ENCODE data around the gene NTM. TPM values are rescaled to one million over a fixed set of nuclear protein-coding genes. Genes with fewer than 3 reads are reported as not detected.

Gene NTM
- total and polyA plus RNA-seq, 2 of the 8 experiments (the other 6 are each of a cell fraction or from before 2014, with no cell fraction given) = 13.4 to 20.0 TPM

DNA sequence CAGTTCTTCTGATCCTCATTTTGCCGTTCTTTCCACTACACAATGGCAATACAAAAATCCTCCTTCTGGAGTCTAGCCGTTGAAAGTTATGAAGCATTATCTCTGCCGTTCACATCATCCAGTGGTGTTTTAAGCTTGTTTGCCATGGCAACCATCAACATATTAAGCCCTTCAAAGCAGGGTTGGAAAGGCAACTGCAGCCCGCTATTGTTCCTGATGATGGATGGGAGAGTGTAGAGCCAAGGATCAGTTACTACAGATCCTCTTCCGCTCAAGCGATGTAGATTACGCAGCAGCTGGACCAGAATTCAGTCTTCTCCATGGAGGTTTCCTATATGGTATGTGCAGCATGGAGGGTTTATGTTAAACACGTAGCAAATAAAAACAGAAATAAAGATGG is 352.7 kb downstream of the NTM start:
- CTCF ChIA-PET (ENCODE audit: partially characterized antibody) = interaction anchor here (1.0 to 1.2 kb wide), 2 partner anchors 9 to 25 kb away, joined by 3 to 4 read pairs; no protein-coding TSS in a partner anchor
- no peak overlapping the region for H2BK15ac ChIP-seq (ENCODE audit: low read length)
- H3K4me2 ChIP-seq (ENCODE audit: insufficient read depth in 1 of 2, low read depth in 2 of 2, low read length in 2 of 2) = no peak overlapping the region

More for the DNA sequence above, 352.7 kb downstream of the NTM start:
- no peak overlapping the region for H3K18ac ChIP-seq (ENCODE audit: extremely low read depth, low read length)
- POLR2A ChIA-PET (ENCODE audit: partially characterized antibody) = no interaction called here
- H3K79me2 ChIP-seq (ENCODE audit: control insufficient read depth in 1 of 2, insufficient read depth in 2 of 2, low read length in 2 of 2) = no peaks in the 10 kb centered on the region
- H4K91ac ChIP-seq (replicated peaks; ENCODE audit: insufficient read length, low read length) = no peak overlapping the region
- no peak overlapping the region for H3K14ac ChIP-seq (ENCODE audit: insufficient read length)
- TF ChIP-seq FOSL1 (IDR thresholded peaks at IDR 0.05; ENCODE audit: insufficient read depth, low read depth, low read length) (no peak), PHF8 (conservative IDR thresholded peaks at IDR 0.05; ENCODE audit: low read depth, low read length) (no peak), SIX5 (IDR thresholded peaks at IDR 0.05; ENCODE audit: low read depth, low read length) (no peak), POU5F1 (IDR thresholded peaks at IDR 0.05; ENCODE audit: low read depth, low read length) (no peak), JUN (IDR thresholded peaks at IDR 0.05; ENCODE audit: low read depth, low read length) (no peak)
- H4K20me1 ChIP-seq (replicated peaks in 1 of 2; ENCODE audit: control insufficient read depth in 1 of 2, insufficient read depth in 2 of 2, low read length in 2 of 2) = no peaks in the 10 kb centered on the region
- H3K27me3 ChIP-seq (replicated peaks in 1 of 4; ENCODE audit: control insufficient read depth in 3 of 4, extremely low read depth in 1 of 4, insufficient read depth in 3 of 4, low read length in 3 of 4) = no peaks in the 10 kb centered on the region
- no peaks in the 10 kb centered on the region for H3K9me3 ChIP-seq (ENCODE audit: insufficient read depth in 2 of 2, low read depth in 1 of 2, low read length in 1 of 2)
- no peaks in the 10 kb centered on the region for H3K36me3 ChIP-seq (ENCODE audit: control insufficient read depth in 2 of 4, insufficient read depth in 4 of 4, low read length in 3 of 4)
- DNase-seq (ENCODE audit: low read depth in 1 of 2, low spot score in 2 of 2) (no peak), FAIRE-seq (no peak)
- H3K9ac ChIP-seq (replicated peaks in 1 of 4; ENCODE audit: extremely low read depth in 1 of 4, low read depth in 3 of 4, low read length in 3 of 4) = no peak overlapping the region
- H3K4me3 ChIP-seq (ENCODE audit: extremely low read depth in 1 of 4, insufficient read depth in 2 of 4, low read depth in 3 of 4, low read length in 4 of 4) = no peak overlapping the region
- 0 out of 2 replicates have a peak, but pooled peaks cover under 1% of the 10 kb centered on the region for H3K79me1 ChIP-seq (ENCODE audit: low read depth, low read length)
- H3K23me2 ChIP-seq (ENCODE audit: low read depth, low read length) = 0 out of 2 replicates have a peak, but pooled peaks cover 2% of the 10 kb centered on the region
- H2AK5ac ChIP-seq (ENCODE audit: low read depth, low read length) = no peak overlapping the region
- no peaks in the 10 kb centered on the region for H3K4me1 ChIP-seq (replicated peaks in 1 of 4; ENCODE audit: control insufficient read depth in 3 of 4, insufficient read depth in 4 of 4, low read length in 3 of 4)
- H3K4ac ChIP-seq (replicated peaks; ENCODE audit: insufficient read length, low read depth, low read length) = no peak overlapping the region
- no peak overlapping the region for H2BK20ac ChIP-seq (ENCODE audit: low read length)
- WGBS, 2 experiments (ENCODE audit: extremely low coverage in 1 of 2, insufficient coverage in 1 of 2, insufficient read length in 1 of 2, insufficient replicate concordance in 2 of 2, low coverage in 1 of 2, low lambda C conversion rate in 2 of 2, missing lambda C conversion rate in 1 of 2) = 92% methylated on average over 8 of the region's 8 CpGs; no CpG with 5 or more reads in 1 of the 2 experiments
- H3K27ac ChIP-seq (ENCODE audit: low read depth, low read length) = no peak overlapping the region
- H3K23ac ChIP-seq (ENCODE audit: insufficient read length) = no peak overlapping the region
- H2BK120ac ChIP-seq (replicated peaks; ENCODE audit: low read depth, low read length) = no peak overlapping the region
- no peak overlapping the region for H4K8ac ChIP-seq (ENCODE audit: extremely low read depth, insufficient read depth, low read length)
- H2BK5ac ChIP-seq (ENCODE audit: low read depth, low read length) = no peak overlapping the region
- H4K5ac ChIP-seq (ENCODE audit: insufficient read length, low read depth, low read length) = no peak overlapping the region
- H2AFZ ChIP-seq (ENCODE audit: low read length) = no peak overlapping the region
- H3K56ac ChIP-seq (replicated peaks; ENCODE audit: insufficient read length, low read depth, low read length) = no peak overlapping the region
- H2BK12ac ChIP-seq (ENCODE audit: low read depth, low read length) = no peak overlapping the region
